T-helper 2 cell treated with Interferon-gamma antibody and Interleukin-4, amounts not matched to agents 5 μg/mL and 100 μg/mL, for 36 hours (primary cell): ENCODE data around the gene MYBPC2.
"Not testable (repeated sequence)": the region's sequence is repeated elsewhere in the genome, so short reads cannot be mapped to it uniquely, and the experiment has no call there.

ENCODE experiments used
- DNase-seq: peaks from one replicate; pipeline ENCODE4 v3.0.0; 2021; ENCODE audit warnings: low spot score
- H3K27ac Mint-ChIP-seq: one replicate; pipeline ENCODE4 v1.8.0; 2021; ENCODE audit warnings: mild to moderate bottlenecking, mixed read lengths
- H3K27me3 Mint-ChIP-seq: one replicate; pipeline ENCODE4 v1.8.0; 2021; ENCODE audit warnings: low read depth, mixed read lengths
- H3K36me3 Mint-ChIP-seq: one replicate; pipeline ENCODE4 v1.8.0; 2021; ENCODE audit warnings: low read depth, mixed read lengths
- H3K4me1 Mint-ChIP-seq: one replicate; pipeline ENCODE4 v1.8.0; 2021; ENCODE audit warnings: low read depth, mixed read lengths
- H3K4me3 Mint-ChIP-seq: one replicate; pipeline ENCODE4 v1.8.0; 2022; ENCODE audit warnings: mild to moderate bottlenecking, moderate library complexity, mixed read lengths
- H3K9me3 Mint-ChIP-seq: one replicate; pipeline ENCODE4 v1.8.0; 2021; ENCODE audit warnings: mixed read lengths

The MYBPC2 gene

GRCh38 chr19:50428772-50429463 lies 3.8 kb upstream of the MYBPC2 start:
- peaks cover 19% of the 10 kb centered on the region for H3K27me3 Mint-ChIP-seq
- no peaks in the 10 kb centered on the region for H3K36me3 Mint-ChIP-seq
- H3K9me3 Mint-ChIP-seq = no peaks in the 10 kb centered on the region
- DNase-seq = no peak
- H3K4me1 Mint-ChIP-seq = peaks cover 10% of the 10 kb centered on the region
- no peak overlapping the region for H3K27ac Mint-ChIP-seq
- H3K4me3 Mint-ChIP-seq = no peak overlapping the region

- H3K4me1 Mint-ChIP-seq = peaks cover 10% of the 10 kb centered on the region
- peaks cover 24% of the 10 kb centered on the region for H3K27me3 Mint-ChIP-seq
- H3K9me3 Mint-ChIP-seq = no peaks in the 10 kb centered on the region
- H3K36me3 Mint-ChIP-seq = no peaks in the 10 kb centered on the region
- no peak overlapping the region for H3K27ac Mint-ChIP-seq
- H3K4me3 Mint-ChIP-seq = peak overlapping the region; percentile 88
- no peak for DNase-seq
These were observed 1.8 kb upstream of the MYBPC2 start for GRCh38 chr19:50430888-50431342.

GRCh38 chr19:50431343-50432220 lies 1.1 kb upstream of the MYBPC2 start:
- H3K27ac Mint-ChIP-seq = peak overlapping the region; percentile 89
- peaks cover 10% of the 10 kb centered on the region for H3K4me1 Mint-ChIP-seq
- H3K9me3 Mint-ChIP-seq = no peaks in the 10 kb centered on the region
- H3K4me3 Mint-ChIP-seq = peak overlapping the region; percentile 88
- DNase-seq = peak; percentile 82
- no peaks in the 10 kb centered on the region for H3K36me3 Mint-ChIP-seq
- peaks cover 24% of the 10 kb centered on the region for H3K27me3 Mint-ChIP-seq

GRCh38 chr19:50433201-50434180 lies 799 bp downstream of the MYBPC2 start:
- Mint-ChIP-seq H3K36me3 (no peaks in the 10 kb centered on the region), H3K4me1 (peaks cover 10% of the 10 kb centered on the region), H3K4me3 (peak overlapping the region; percentile 72), H3K27me3 (peaks cover 26% of the 10 kb centered on the region), H3K9me3 (no peaks in the 10 kb centered on the region), H3K27ac (no peak overlapping the region)
- DNase-seq = no peak

GRCh38 chr19:50434525-50434924 lies 1.8 kb downstream of the MYBPC2 start:
- H3K4me1 Mint-ChIP-seq = peaks cover 10% of the 10 kb centered on the region
- H3K36me3 Mint-ChIP-seq = no peaks in the 10 kb centered on the region
- H3K27me3 Mint-ChIP-seq = peaks cover 23% of the 10 kb centered on the region
- no peak for DNase-seq
- no peaks in the 10 kb centered on the region for H3K9me3 Mint-ChIP-seq
- no peak overlapping the region for H3K4me3 Mint-ChIP-seq
- no peak overlapping the region for H3K27ac Mint-ChIP-seq

- no peak overlapping the region for H3K27ac Mint-ChIP-seq
- H3K36me3 Mint-ChIP-seq = no peaks in the 10 kb centered on the region
- H3K4me1 Mint-ChIP-seq = peaks cover 10% of the 10 kb centered on the region
- DNase-seq = no peak
- peaks cover 23% of the 10 kb centered on the region for H3K27me3 Mint-ChIP-seq
- H3K9me3 Mint-ChIP-seq = no peaks in the 10 kb centered on the region
- no peak overlapping the region for H3K4me3 Mint-ChIP-seq
These were observed 2.5 kb downstream of the MYBPC2 start for GRCh38 chr19:50435221-50435620.

- H3K4me3 Mint-ChIP-seq = no peak overlapping the region
- H3K27ac Mint-ChIP-seq = no peak overlapping the region
- H3K36me3 Mint-ChIP-seq = no peaks in the 10 kb centered on the region
- no peaks in the 10 kb centered on the region for H3K9me3 Mint-ChIP-seq
- DNase-seq = no peak
- H3K27me3 Mint-ChIP-seq = peaks cover 21% of the 10 kb centered on the region
- H3K4me1 Mint-ChIP-seq = peaks cover 10% of the 10 kb centered on the region
These were observed 2.9 kb downstream of the MYBPC2 start for GRCh38 chr19:50435627-50436026.

GRCh38 chr19:50437862-50438449 lies 5.3 kb downstream of the MYBPC2 start:
- H3K4me3 Mint-ChIP-seq = no peak overlapping the region
- DNase-seq = no peak
- H3K27ac Mint-ChIP-seq = no peak overlapping the region
- H3K4me1 Mint-ChIP-seq = no peaks in the 10 kb centered on the region
- no peaks in the 10 kb centered on the region for H3K9me3 Mint-ChIP-seq
- H3K36me3 Mint-ChIP-seq = no peaks in the 10 kb centered on the region
- peaks cover 14% of the 10 kb centered on the region for H3K27me3 Mint-ChIP-seq

GRCh38 chr19:50439130-50439529 lies 6.4 kb downstream of the MYBPC2 start:
- H3K27ac Mint-ChIP-seq, H3K9me3 Mint-ChIP-seq, H3K4me1 Mint-ChIP-seq, H3K27me3 Mint-ChIP-seq, DNase-seq, H3K36me3 Mint-ChIP-seq, H3K4me3 Mint-ChIP-seq: not testable (repeated sequence)

GRCh38 chr19:50444059-50444458 lies 11.4 kb downstream of the MYBPC2 start:
- Mint-ChIP-seq H3K27ac (no peak overlapping the region), H3K4me3 (no peak overlapping the region), H3K9me3 (no peaks in the 10 kb centered on the region), H3K4me1 (no peaks in the 10 kb centered on the region), H3K36me3 (no peaks in the 10 kb centered on the region), H3K27me3 (no peaks in the 10 kb centered on the region)
- DNase-seq = no peak

- Mint-ChIP-seq H3K4me3 (no peak overlapping the region), H3K4me1 (no peaks in the 10 kb centered on the region), H3K36me3 (no peaks in the 10 kb centered on the region), H3K27ac (no peak overlapping the region), H3K9me3 (no peaks in the 10 kb centered on the region), H3K27me3 (no peaks in the 10 kb centered on the region)
- no peak for DNase-seq
These were observed 14.4 kb downstream of the MYBPC2 start for GRCh38 chr19:50447053-50447452.

GRCh38 chr19:50447750-50448149 lies 15.1 kb downstream of the MYBPC2 start:
- Mint-ChIP-seq H3K27ac (no peak overlapping the region), H3K36me3 (no peaks in the 10 kb centered on the region), H3K4me1 (no peaks in the 10 kb centered on the region), H3K4me3 (no peak overlapping the region), H3K9me3 (no peaks in the 10 kb centered on the region), H3K27me3 (no peaks in the 10 kb centered on the region)
- no peak for DNase-seq

GRCh38 chr19:50449236-50449899 lies 16.7 kb downstream of the MYBPC2 start:
- no peak overlapping the region for H3K27ac Mint-ChIP-seq
- no peak overlapping the region for H3K4me3 Mint-ChIP-seq
- no peaks in the 10 kb centered on the region for H3K27me3 Mint-ChIP-seq
- H3K4me1 Mint-ChIP-seq = no peaks in the 10 kb centered on the region
- no peaks in the 10 kb centered on the region for H3K9me3 Mint-ChIP-seq
- no peak for DNase-seq
- no peaks in the 10 kb centered on the region for H3K36me3 Mint-ChIP-seq
